OCI-LY1 (cell line): Measurements from ENCODE around the gene FIG4.

Source experiments
- CTCF ChIP-seq: fragments of 200-600 bp; sonication (generic), shearing (Covaris generic); IDR thresholded peaks from 2 replicates; pipeline ENCODE4 v1.5.1; 2017; ENCODE audit warnings: mild to moderate bottlenecking, antibody characterized with exemption, low read length, moderate library complexity, mixed read lengths
- EZH2 ChIP-seq: fragments of 200-600 bp; sonication (generic), shearing (Covaris generic); IDR thresholded peaks from 2 replicates; pipeline ENCODE4 v1.8.0; 2017; ENCODE audit warnings: borderline replicate concordance, mixed run types, mild to moderate bottlenecking, antibody characterized with exemption, low read length, moderate library complexity, mixed read lengths

- TF ChIP-seq CTCF (peak; percentile 54), EZH2 (no peak)
These were observed 4.4 kb downstream of the FIG4 start for GRCh38 chr6:109695468-109695867.
